CD8-positive, alpha-beta memory T cell (primary cell): ENCODE measurements around the gene TNFAIP8L3. TPM values are rescaled to one million over a fixed set of nuclear protein-coding genes. Genes with fewer than 3 reads are reported as not detected.

ENCODE experiments used
- CTCF ChIA-PET: fragments of 350-600 bp; sonication (Branson Sonifier 250); formaldehyde crosslinking; loops from one replicate; lab custom pipeline; 2021; ENCODE audit warnings: antibody characterized with exemption; lab: Charles Lee
- POLR2A ChIA-PET: fragments of 350-600 bp; sonication (Branson Sonifier 250); formaldehyde crosslinking; loops from one replicate; lab custom pipeline; 2021; ENCODE audit warnings: antibody characterized with exemption; lab: Charles Lee
- DNase-seq, 5 donors: peaks; one replicate each; pipeline versions ENCODE4 v3.0.0 to v3.0.0-alpha.2; 2020 to 2022; ENCODE audit warnings: mixed read lengths in 1 of 5
- H3K27ac ChIP-seq: one replicate; pipeline ENCODE4 v1.7.0; 2013; ENCODE audit warnings: low read depth, mild to moderate bottlenecking, low read length, moderate library complexity
- H3K27me3 ChIP-seq: 2 replicates; pipeline ENCODE4 v1.7.0; 2013; ENCODE audit warnings: low read length, mild to moderate bottlenecking; ENCODE audit not compliant: insufficient read depth, poor library complexity, severe bottlenecking
- H3K36me3 ChIP-seq: 2 replicates; pipeline ENCODE4 v1.7.0; 2013; ENCODE audit warnings: mild to moderate bottlenecking, low read length, moderate library complexity; ENCODE audit not compliant: insufficient read depth
- H3K4me1 ChIP-seq: 2 replicates; pipeline ENCODE4 v1.7.0; 2013; ENCODE audit warnings: mild to moderate bottlenecking, low read length, moderate library complexity; ENCODE audit not compliant: insufficient read depth
- H3K4me3 ChIP-seq: 2 replicates; pipeline ENCODE4 v1.7.0; 2013; ENCODE audit warnings: mild to moderate bottlenecking, low read length
- H3K9me3 ChIP-seq: 2 replicates; pipeline ENCODE4 v1.7.0; 2013; ENCODE audit warnings: mild to moderate bottlenecking, low read length
- H3K27ac Mint-ChIP-seq, 8 donors: one replicate each; pipeline ENCODE4 v1.8.0; 2020 to 2021; ENCODE audit warnings: mixed read lengths in 8 of 8, mild to moderate bottlenecking in 6 of 8, inconsistent platforms in 3 of 8, moderate library complexity in 3 of 8
- H3K27me3 Mint-ChIP-seq, 2 donors: one replicate each; pipeline ENCODE4 v1.8.0; 2020 to 2021; ENCODE audit warnings: mixed read lengths in 2 of 2, mild to moderate bottlenecking in 1 of 2, moderate library complexity in 1 of 2
- H3K36me3 Mint-ChIP-seq, 3 donors: one replicate each; pipeline ENCODE4 v1.8.0; 2020 to 2021; ENCODE audit warnings: mixed read lengths in 3 of 3, inconsistent platforms in 1 of 3, mild to moderate bottlenecking in 1 of 3
- H3K4me1 Mint-ChIP-seq, 3 donors: one replicate each; pipeline ENCODE4 v1.8.0; 2020 to 2021; ENCODE audit warnings: mixed read lengths in 3 of 3, inconsistent platforms in 1 of 3, mild to moderate bottlenecking in 1 of 3
- H3K4me3 Mint-ChIP-seq, 7 donors: one replicate each; pipeline ENCODE4 v1.8.0; 2020 to 2021; ENCODE audit warnings: mixed read lengths in 7 of 7, mild to moderate bottlenecking in 6 of 7, moderate library complexity in 4 of 7, inconsistent platforms in 2 of 7
- H3K9me3 Mint-ChIP-seq, 5 donors: one replicate each; pipeline ENCODE4 v1.8.0; 2020 to 2022; ENCODE audit warnings: mixed read lengths in 5 of 5, mild to moderate bottlenecking in 3 of 5, moderate library complexity in 2 of 5, inconsistent platforms in 1 of 5
- polyA plus RNA-seq: library from polyadenylated mRNA; unstranded; fragments of 300-500 nt; fragmentation: Illumina TruSeq; gene quantifications from one replicate; pipeline ENCODE4 v1.2.3, GENCODE V29; 2021
- total RNA-seq, 2 experiments: library from RNA; stranded (reverse); gene quantifications; one replicate each; pipeline ENCODE4 v1.2.3, GENCODE V29; 2021

The TNFAIP8L3 gene
- total and polyA plus RNA-seq, 3 experiments from 2014 or later: 1.7 to 2.1 TPM; not detected in 1

GRCh38 chr15:51134416-51135199, 39.9 kb upstream of the TNFAIP8L3 start:
- Mint-ChIP-seq H3K9me3 (no peaks in the 10 kb centered on the region), H3K4me1 (peaks cover 0 to 3% (median 0%) of the 10 kb centered on the region in 3 donors), H3K4me3 (no peak overlapping the region), H3K27me3 (peaks cover 0 to 8% of the 10 kb centered on the region in 2 donors), H3K27ac (peak overlapping the region in 1 of 8 donors; percentile 14), H3K36me3 (no peaks in the 10 kb centered on the region)
- CTCF ChIA-PET: no interaction called here
- H3K36me3 ChIP-seq: no peaks in the 10 kb centered on the region
- H3K4me3 ChIP-seq: no peak overlapping the region
- no peaks in the 10 kb centered on the region for H3K27me3 ChIP-seq
- no peaks in the 10 kb centered on the region for H3K9me3 ChIP-seq
- no peak overlapping the region for H3K27ac ChIP-seq
- H3K4me1 ChIP-seq: no peaks in the 10 kb centered on the region
- POLR2A ChIA-PET: no interaction called here
- DNase-seq: no peak

DNA sequence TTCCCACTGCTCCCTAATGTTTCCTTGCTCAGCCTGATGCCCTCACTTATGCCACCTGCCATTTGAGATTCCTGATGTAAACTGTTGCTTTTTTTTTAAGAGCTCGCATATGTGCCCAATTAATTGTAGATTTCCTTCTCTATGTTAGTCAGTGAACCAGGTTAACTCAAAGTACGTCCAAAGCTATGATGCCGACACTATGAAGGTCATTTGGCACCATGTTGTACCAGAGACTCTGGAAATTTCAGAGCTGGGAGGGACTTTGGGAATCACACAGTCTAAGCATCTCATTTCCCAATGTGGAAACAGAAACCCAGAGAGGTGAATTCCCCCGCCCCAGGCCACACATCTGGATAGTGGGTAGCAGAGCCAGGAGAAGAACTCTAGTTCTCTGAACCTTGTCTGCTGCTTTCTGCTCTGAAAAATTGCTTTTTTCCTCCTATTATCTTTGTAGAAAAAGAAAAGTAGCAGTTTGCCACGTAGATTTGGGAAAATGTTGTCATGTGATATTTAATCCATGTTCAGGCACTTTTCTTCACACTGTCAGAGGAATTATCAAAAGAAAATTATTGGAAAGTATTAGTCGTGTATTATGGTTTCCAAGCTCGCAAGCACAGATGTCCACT, 38.5 kb upstream of the TNFAIP8L3 start:
- CTCF ChIA-PET: no interaction called here
- Histone ChIP-seq H3K36me3 (no peaks in the 10 kb centered on the region), H3K4me3 (no peak overlapping the region), H3K27me3 (no peaks in the 10 kb centered on the region), H3K9me3 (no peaks in the 10 kb centered on the region), H3K27ac (no peak overlapping the region), H3K4me1 (no peaks in the 10 kb centered on the region)
- H3K9me3 Mint-ChIP-seq: no peaks in the 10 kb centered on the region
- no peak for DNase-seq
- POLR2A ChIA-PET: no interaction called here
- peaks cover 4% of the 10 kb centered on the region in 2 donors for H3K27me3 Mint-ChIP-seq
- H3K4me1 Mint-ChIP-seq: peaks cover 0 to 3% (median 0%) of the 10 kb centered on the region in 3 donors
- no peak overlapping the region for H3K4me3 Mint-ChIP-seq
- no peaks in the 10 kb centered on the region for H3K36me3 Mint-ChIP-seq
- no peak overlapping the region for H3K27ac Mint-ChIP-seq

GRCh38 chr15:51132384-51133139, 37.9 kb upstream of the TNFAIP8L3 start:
- DNase-seq: no peak

GRCh38 chr15:51131596-51132290, 37.0 kb upstream of the TNFAIP8L3 start:
- H3K27me3 ChIP-seq: no peaks in the 10 kb centered on the region
- H3K36me3 ChIP-seq: no peaks in the 10 kb centered on the region
- Mint-ChIP-seq H3K27ac (no peak overlapping the region), H3K4me3 (no peak overlapping the region), H3K27me3 (peaks cover 4 to 11% of the 10 kb centered on the region in 2 donors), H3K36me3 (no peaks in the 10 kb centered on the region), H3K4me1 (no peaks in the 10 kb centered on the region), H3K9me3 (peaks cover 0 to 3% (median 0%) of the 10 kb centered on the region in 5 donors)
- no peak overlapping the region for H3K27ac ChIP-seq
- CTCF ChIA-PET: no interaction called here
- POLR2A ChIA-PET: no interaction called here
- no peaks in the 10 kb centered on the region for H3K4me1 ChIP-seq
- no peak overlapping the region for H3K4me3 ChIP-seq
- no peak for DNase-seq
- no peaks in the 10 kb centered on the region for H3K9me3 ChIP-seq

More at GRCh38 chr15:51132384-51133139, 37.9 kb upstream of the TNFAIP8L3 start:
- no peaks in the 10 kb centered on the region for H3K4me1 ChIP-seq
- H3K9me3 ChIP-seq: no peaks in the 10 kb centered on the region
- H3K9me3 Mint-ChIP-seq: peaks cover 0 to under 1% (median 0%) of the 10 kb centered on the region in 5 donors
- H3K36me3 ChIP-seq: no peaks in the 10 kb centered on the region
- H3K27ac ChIP-seq: no peak overlapping the region
- POLR2A ChIA-PET: no interaction called here
- no peak overlapping the region for H3K4me3 Mint-ChIP-seq
- H3K4me1 Mint-ChIP-seq: peaks cover 0 to 3% (median 0%) of the 10 kb centered on the region in 3 donors
- H3K36me3 Mint-ChIP-seq: no peaks in the 10 kb centered on the region
- H3K27ac Mint-ChIP-seq: no peak overlapping the region
- H3K4me3 ChIP-seq: no peak overlapping the region
- CTCF ChIA-PET: no interaction called here
- peaks cover 4 to 5% of the 10 kb centered on the region in 2 donors for H3K27me3 Mint-ChIP-seq
- no peaks in the 10 kb centered on the region for H3K27me3 ChIP-seq

DNA sequence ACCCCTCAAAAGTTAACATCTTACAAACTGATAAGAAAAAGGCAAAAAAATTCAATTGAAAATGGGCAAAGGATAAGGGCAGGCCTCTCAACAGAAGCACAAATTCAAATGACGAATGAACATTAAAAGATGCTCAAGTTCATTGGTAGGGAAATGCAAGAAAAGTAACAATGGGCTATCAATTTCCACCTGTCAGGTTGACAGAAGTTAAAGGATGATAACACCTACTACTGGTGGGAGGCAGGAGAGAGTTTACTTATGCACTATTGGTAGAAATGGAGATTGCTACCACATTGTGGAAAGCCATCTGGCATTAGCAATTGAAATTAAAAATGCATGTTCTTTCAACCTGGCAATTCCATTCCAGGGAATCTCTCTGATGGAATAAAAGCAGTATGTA, 35.6 kb upstream of the TNFAIP8L3 start:
- no peaks in the 10 kb centered on the region for H3K27me3 ChIP-seq
- Mint-ChIP-seq H3K4me3 (no peak overlapping the region), H3K4me1 (no peaks in the 10 kb centered on the region), H3K27ac (no peak overlapping the region), H3K27me3 (peaks cover 6 to 24% of the 10 kb centered on the region in 2 donors), H3K36me3 (no peaks in the 10 kb centered on the region), H3K9me3 (peaks cover 0 to 3% (median 0%) of the 10 kb centered on the region in 5 donors)
- no peak for DNase-seq
- CTCF ChIA-PET: no interaction called here
- H3K9me3 ChIP-seq: no peaks in the 10 kb centered on the region
- no peak overlapping the region for H3K4me3 ChIP-seq
- POLR2A ChIA-PET: no interaction called here
- H3K4me1 ChIP-seq: no peaks in the 10 kb centered on the region
- H3K27ac ChIP-seq: no peak overlapping the region
- H3K36me3 ChIP-seq: no peaks in the 10 kb centered on the region

- no peaks in the 10 kb centered on the region for H3K27me3 ChIP-seq
- Mint-ChIP-seq H3K4me1 (no peaks in the 10 kb centered on the region), H3K27ac (no peak overlapping the region), H3K9me3 (peaks cover 0 to 3% (median 0%) of the 10 kb centered on the region in 5 donors), H3K4me3 (no peak overlapping the region), H3K36me3 (no peaks in the 10 kb centered on the region), H3K27me3 (peaks cover 6 to 24% of the 10 kb centered on the region in 2 donors)
- DNase-seq: no peak
- no peaks in the 10 kb centered on the region for H3K9me3 ChIP-seq
- H3K27ac ChIP-seq: no peak overlapping the region
- ChIA-PET CTCF (no interaction called here), POLR2A (no interaction called here)
- no peak overlapping the region for H3K4me3 ChIP-seq
- H3K36me3 ChIP-seq: no peaks in the 10 kb centered on the region
- H3K4me1 ChIP-seq: no peaks in the 10 kb centered on the region
These were observed 35.0 kb upstream of the TNFAIP8L3 start for GRCh38 chr15:51129535-51130188.

GRCh38 chr15:51128701-51129100, 34.0 kb upstream of the TNFAIP8L3 start:
- no peak for DNase-seq
- POLR2A ChIA-PET: no interaction called here
- no peak overlapping the region for H3K27ac Mint-ChIP-seq
- Histone ChIP-seq H3K4me3 (no peak overlapping the region), H3K9me3 (no peaks in the 10 kb centered on the region), H3K27ac (no peak overlapping the region), H3K27me3 (no peaks in the 10 kb centered on the region), H3K36me3 (no peaks in the 10 kb centered on the region), H3K4me1 (no peaks in the 10 kb centered on the region)
- no peaks in the 10 kb centered on the region for H3K36me3 Mint-ChIP-seq
- CTCF ChIA-PET: no interaction called here
- H3K27me3 Mint-ChIP-seq: peaks cover 6 to 28% of the 10 kb centered on the region in 2 donors
- H3K4me3 Mint-ChIP-seq: no peak overlapping the region
- H3K4me1 Mint-ChIP-seq: no peaks in the 10 kb centered on the region
- peaks cover 0 to 3% (median 0%) of the 10 kb centered on the region in 5 donors for H3K9me3 Mint-ChIP-seq
